Smooth muscle cell (in vitro differentiated cells): ENCODE results near the gene REM2. TPM values are rescaled to one million over a fixed set of nuclear protein-coding genes. Genes with fewer than 3 reads are reported as not detected.
A peak's percentile ranks its signal among the peaks of the same experiment; 100 is the strongest.

Experiments
- DNase-seq: peaks from one replicate; lab custom pipeline; 2025; ENCODE audit not compliant: unreplicated experiment; lab: John Stamatoyannopoulos, UW
- H2AFZ ChIP-seq: fragments of 200-600 bp; sonication (generic); 2 replicates; pipeline ENCODE4 v1.6.0; 2016; ENCODE audit warnings: antibody characterized with exemption, low read depth, mild to moderate bottlenecking
- H3F3A ChIP-seq: fragments of 200-600 bp; sonication (generic); 2 replicates; pipeline ENCODE4 v1.6.0; 2017; ENCODE audit warnings: antibody characterized with exemption, low read depth
- H3K27ac ChIP-seq: fragments of 200-600 bp; sonication (generic); 2 replicates; pipeline ENCODE4 v1.5.1; 2016; ENCODE audit warnings: low read depth, mild to moderate bottlenecking
- H3K27me3 ChIP-seq: fragments of 200-600 bp; sonication (generic); 2 replicates; pipeline ENCODE4 v1.6.1; 2016; ENCODE audit warnings: low read depth, mild to moderate bottlenecking
- H3K36me3 ChIP-seq: fragments of 200-600 bp; sonication (generic); 2 replicates; pipeline ENCODE4 v1.5.1; 2016; ENCODE audit warnings: low read depth
- H3K4me1 ChIP-seq: fragments of 200-600 bp; sonication (generic); 2 replicates; pipeline ENCODE4 v1.5.1; 2016; ENCODE audit warnings: low read depth
- H3K4me2 ChIP-seq: fragments of 200-600 bp; sonication (generic); 2 replicates; pipeline ENCODE4 v1.6.0; 2016; ENCODE audit warnings: mild to moderate bottlenecking
- H3K4me3 ChIP-seq: fragments of 200-600 bp; sonication (generic); 2 replicates; pipeline ENCODE4 v1.5.1; 2016; ENCODE audit warnings: mild to moderate bottlenecking
- H3K79me2 ChIP-seq: fragments of 200-600 bp; sonication (generic); 2 replicates; pipeline ENCODE4 v1.6.0; 2016; ENCODE audit warnings: low read depth, mild to moderate bottlenecking
- H3K9ac ChIP-seq: fragments of 200-600 bp; sonication (generic); 2 replicates; pipeline ENCODE4 v1.6.0; 2016; ENCODE audit warnings: low read depth
- H3K9me3 ChIP-seq: fragments of 200-600 bp; sonication (generic); replicated peaks from 2 replicates; pipeline ENCODE4 v1.5.1; 2016; ENCODE audit warnings: low read depth
- H4K20me1 ChIP-seq: fragments of 200-600 bp; sonication (generic); 2 replicates; pipeline ENCODE4 v1.6.0; 2016; ENCODE audit warnings: low read depth
- WGBS: methylation state at CpG from one replicate; pipeline ENCODE4 v1.1.7; 2016; ENCODE audit warnings: low lambda C conversion rate; 5-methylcytosine and 5-hydroxymethylcytosine counted together
- polyA plus RNA-seq: library from polyadenylated mRNA; unstranded; fragments of >200 nt; fragmentation: Nextera tagmentation; extraction: Ambion mirVana; gene quantifications from 2 replicates; pipeline ENCODE4 v1.2.1, GENCODE V29; 2016
- total RNA-seq: library from RNA; depleted of rRNA; stranded (reverse); fragments of >200 nt; gene quantifications from 2 replicates; pipeline ENCODE4 v1.2.3, GENCODE V29; 2014
- TF ChIP-seq, protein P1 (sequence below): fragments of 200-600 bp; sonication (generic); IDR thresholded peaks from 2 replicates; pipeline ENCODE4 v1.5.1; 2017; ENCODE audit warnings: borderline replicate concordance, mild to moderate bottlenecking, antibody characterized with exemption; ENCODE audit not compliant: insufficient read depth, poor library complexity, severe bottlenecking

REM2 gene
- total and polyA plus RNA-seq, 2 experiments from 2014 or later, result 1.6 to 2.6 TPM

DNA sequence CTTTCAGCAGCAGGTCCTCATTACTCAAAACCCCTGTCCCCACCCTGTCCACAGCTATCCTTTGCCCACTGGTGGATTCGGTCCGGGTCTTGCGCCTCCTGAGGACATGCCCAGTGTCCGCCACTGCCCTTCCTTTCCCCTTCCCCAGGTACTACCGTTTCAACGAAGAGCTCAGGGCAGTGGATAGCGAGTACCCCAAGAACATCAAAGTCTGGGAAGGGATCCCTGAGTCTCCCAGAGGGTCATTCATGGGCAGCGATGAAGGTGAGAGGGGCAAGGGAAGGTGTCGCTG is 38.0 kb upstream of the REM2 start:
- Histone ChIP-seq H3K36me3 (no peaks in the 10 kb centered on the region), H3K27ac (peak overlapping the region; percentile 100)

DNA sequence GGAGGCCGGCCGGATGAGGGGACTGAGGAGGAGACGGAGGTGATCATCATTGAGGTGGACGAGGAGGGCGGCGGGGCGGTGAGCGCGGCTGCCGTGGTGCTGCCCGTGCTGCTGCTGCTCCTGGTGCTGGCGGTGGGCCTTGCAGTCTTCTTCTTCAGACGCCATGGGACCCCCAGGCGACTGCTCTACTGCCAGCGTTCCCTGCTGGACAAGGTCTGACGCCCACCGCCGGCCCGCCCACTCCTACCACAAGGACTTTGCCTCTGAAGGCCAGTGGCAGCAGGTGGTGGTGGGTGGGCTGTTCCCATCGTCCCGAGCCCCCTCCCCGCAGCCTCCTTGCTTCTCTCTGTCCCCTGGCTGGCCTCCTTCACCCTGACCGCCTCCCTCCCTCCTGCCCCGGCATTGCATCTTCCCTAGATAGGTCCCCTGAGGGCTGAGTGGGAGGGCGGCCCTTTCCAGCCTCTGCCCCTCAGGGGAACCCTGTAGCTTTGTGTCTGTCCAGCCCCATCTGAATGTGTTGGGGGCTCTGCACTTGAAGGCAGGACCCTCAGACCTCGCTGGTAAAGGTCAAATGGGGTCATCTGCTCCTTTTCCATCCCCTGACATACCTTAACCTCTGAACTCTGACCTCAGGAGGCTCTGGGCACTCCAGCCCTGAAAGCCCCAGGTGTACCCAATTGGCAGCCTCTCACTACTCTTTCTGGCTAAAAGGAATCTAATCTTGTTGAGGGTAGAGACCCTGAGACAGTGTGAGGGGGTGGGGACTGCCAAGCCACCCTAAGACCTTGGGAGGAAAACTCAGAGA is 37.0 kb upstream of the REM2 start:
- Histone ChIP-seq H3K79me2 (peaks cover 37% of the 10 kb centered on the region), H4K20me1 (peaks cover 40% of the 10 kb centered on the region), H3K4me2 (peak overlapping the region; percentile 46), H2AFZ (no peak overlapping the region), H3K9me3 (no peaks in the 10 kb centered on the region), H3F3A (peaks cover 60% of the 10 kb centered on the region), H3K36me3 (no peaks in the 10 kb centered on the region), H3K4me1 (peaks cover 21% of the 10 kb centered on the region), H3K27ac (peak overlapping the region; percentile 100), H3K27me3 (no peaks in the 10 kb centered on the region), H3K4me3 (no peak overlapping the region), H3K9ac (peak overlapping the region; percentile 80)
- TF ChIP-seq, protein P1, sequence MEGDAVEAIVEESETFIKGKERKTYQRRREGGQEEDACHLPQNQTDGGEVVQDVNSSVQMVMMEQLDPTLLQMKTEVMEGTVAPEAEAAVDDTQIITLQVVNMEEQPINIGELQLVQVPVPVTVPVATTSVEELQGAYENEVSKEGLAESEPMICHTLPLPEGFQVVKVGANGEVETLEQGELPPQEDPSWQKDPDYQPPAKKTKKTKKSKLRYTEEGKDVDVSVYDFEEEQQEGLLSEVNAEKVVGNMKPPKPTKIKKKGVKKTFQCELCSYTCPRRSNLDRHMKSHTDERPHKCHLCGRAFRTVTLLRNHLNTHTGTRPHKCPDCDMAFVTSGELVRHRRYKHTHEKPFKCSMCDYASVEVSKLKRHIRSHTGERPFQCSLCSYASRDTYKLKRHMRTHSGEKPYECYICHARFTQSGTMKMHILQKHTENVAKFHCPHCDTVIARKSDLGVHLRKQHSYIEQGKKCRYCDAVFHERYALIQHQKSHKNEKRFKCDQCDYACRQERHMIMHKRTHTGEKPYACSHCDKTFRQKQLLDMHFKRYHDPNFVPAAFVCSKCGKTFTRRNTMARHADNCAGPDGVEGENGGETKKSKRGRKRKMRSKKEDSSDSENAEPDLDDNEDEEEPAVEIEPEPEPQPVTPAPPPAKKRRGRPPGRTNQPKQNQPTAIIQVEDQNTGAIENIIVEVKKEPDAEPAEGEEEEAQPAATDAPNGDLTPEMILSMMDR, result no peak
- no peak for DNase-seq
- WGBS, result 94% methylated on average over 18 of the region's 26 CpGs

More for the DNA sequence above, 38.0 kb upstream of the REM2 start:
- Histone ChIP-seq H4K20me1 (peaks cover 49% of the 10 kb centered on the region), H3K4me2 (no peak overlapping the region), H3F3A (peaks cover 58% of the 10 kb centered on the region), H3K9ac (no peak overlapping the region), H3K9me3 (no peaks in the 10 kb centered on the region), H2AFZ (no peak overlapping the region), H3K27me3 (no peaks in the 10 kb centered on the region), H3K79me2 (peaks cover 46% of the 10 kb centered on the region), H3K4me3 (no peak overlapping the region), H3K4me1 (peaks cover 21% of the 10 kb centered on the region)
- TF ChIP-seq, protein P1, result no peak
- no peak for DNase-seq
- WGBS, result 95% methylated on average over 9 of the region's 9 CpGs

DNA sequence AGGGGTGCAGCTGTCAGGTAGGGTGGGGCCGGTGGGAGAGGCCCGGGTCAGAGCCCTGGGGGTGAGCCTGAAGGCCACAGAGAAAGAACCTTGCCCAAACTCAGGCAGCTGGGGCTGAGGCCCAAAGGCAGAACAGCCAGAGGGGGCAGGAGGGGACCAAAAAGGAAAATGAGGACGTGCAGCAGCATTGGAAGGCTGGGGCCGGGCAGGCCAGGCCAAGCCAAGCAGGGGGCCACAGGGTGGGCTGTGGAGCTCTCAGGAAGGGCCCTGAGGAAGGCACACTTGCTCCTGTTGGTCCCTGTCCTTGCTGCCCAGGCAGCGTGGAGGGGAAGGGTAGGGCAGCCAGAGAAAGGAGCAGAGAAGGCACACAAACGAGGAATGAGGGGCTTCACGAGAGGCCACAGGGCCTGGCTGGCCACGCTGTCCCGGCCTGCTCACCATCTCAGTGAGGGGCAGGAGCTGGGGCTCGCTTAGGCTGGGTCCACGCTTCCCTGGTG is 36.2 kb upstream of the REM2 start:
- peak overlapping the region; percentile 46 for H3K4me2 ChIP-seq

More for the DNA sequence above, 36.2 kb upstream of the REM2 start:
- Histone ChIP-seq H3K27me3 (no peaks in the 10 kb centered on the region), H2AFZ (no peak overlapping the region), H3K9ac (peak overlapping the region; percentile 80), H3F3A (peaks cover 67% of the 10 kb centered on the region), H3K4me3 (no peak overlapping the region), H4K20me1 (peaks cover 31% of the 10 kb centered on the region), H3K4me1 (peaks cover 24% of the 10 kb centered on the region), H3K9me3 (no peaks in the 10 kb centered on the region), H3K36me3 (no peaks in the 10 kb centered on the region), H3K27ac (peak overlapping the region; percentile 100), H3K79me2 (peaks cover 28% of the 10 kb centered on the region)
- no peak for DNase-seq
- TF ChIP-seq, protein P1, result no peak
- 86% methylated on average over 10 of the region's 11 CpGs for WGBS
